ENCODE measurements around the gene PRSS33.

GRCh38 chr16:2827831-2828520 is 40.6 kb upstream of the PRSS33 start:
- TF ChIP-seq POLR2AphosphoS5 (IDR thresholded peaks at IDR 0.05; ENCODE audit: low read depth, low read length) (no peak), TAF1 (IDR thresholded peaks at IDR 0.05; ENCODE audit: low read depth, low read length) (no peak), POLR2A (IDR thresholded peaks at IDR 0.05; ENCODE audit: low read depth, low read length) (no peak)

Data from GM12891 (cell line).